ENCODE data around the gene DROSHA.

The DROSHA gene

DNA sequence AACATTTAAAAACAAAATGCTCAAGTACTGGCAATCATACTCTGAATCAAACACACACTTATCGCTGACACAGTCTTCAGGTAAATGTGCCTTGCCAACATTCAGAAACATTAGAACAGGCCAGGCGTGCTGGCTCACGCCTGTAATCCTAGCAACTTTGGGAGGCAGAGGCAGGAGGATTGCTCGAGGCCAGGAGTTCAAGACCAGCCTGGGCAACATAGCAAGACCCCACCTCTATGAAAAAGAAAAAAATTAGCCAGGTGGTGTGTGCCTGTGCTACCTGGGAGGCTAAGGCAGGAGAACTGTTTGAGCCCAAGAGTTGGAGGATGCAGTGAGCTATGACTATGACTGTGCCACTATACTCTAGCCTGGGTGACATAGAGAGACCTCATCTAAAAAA is 20.6 kb downstream of the DROSHA start:
- H3K9ac ChIP-seq (ENCODE audit: low read depth, low read length), result no peak overlapping the region
- no peak overlapping the region for H2AFZ ChIP-seq (ENCODE audit: low read depth, low read length)
- H3K27ac ChIP-seq (ENCODE audit: low read length), result no peak overlapping the region
- H3K9me3 ChIP-seq (ENCODE audit: insufficient read depth, low read length, severe bottlenecking), result no peaks in the 10 kb centered on the region
- ATAC-seq (ENCODE audit: insufficient read depth, low read depth), result no peak
- no peaks in the 10 kb centered on the region for H3K27me3 ChIP-seq (ENCODE audit: insufficient read depth, low read length, poor library complexity)
- TF ChIP-seq EZH2 (IDR thresholded peaks at IDR 0.05; ENCODE audit: borderline replicate concordance, low read depth, low read length, severe bottlenecking), result no peak
- TF ChIP-seq, protein P1, sequence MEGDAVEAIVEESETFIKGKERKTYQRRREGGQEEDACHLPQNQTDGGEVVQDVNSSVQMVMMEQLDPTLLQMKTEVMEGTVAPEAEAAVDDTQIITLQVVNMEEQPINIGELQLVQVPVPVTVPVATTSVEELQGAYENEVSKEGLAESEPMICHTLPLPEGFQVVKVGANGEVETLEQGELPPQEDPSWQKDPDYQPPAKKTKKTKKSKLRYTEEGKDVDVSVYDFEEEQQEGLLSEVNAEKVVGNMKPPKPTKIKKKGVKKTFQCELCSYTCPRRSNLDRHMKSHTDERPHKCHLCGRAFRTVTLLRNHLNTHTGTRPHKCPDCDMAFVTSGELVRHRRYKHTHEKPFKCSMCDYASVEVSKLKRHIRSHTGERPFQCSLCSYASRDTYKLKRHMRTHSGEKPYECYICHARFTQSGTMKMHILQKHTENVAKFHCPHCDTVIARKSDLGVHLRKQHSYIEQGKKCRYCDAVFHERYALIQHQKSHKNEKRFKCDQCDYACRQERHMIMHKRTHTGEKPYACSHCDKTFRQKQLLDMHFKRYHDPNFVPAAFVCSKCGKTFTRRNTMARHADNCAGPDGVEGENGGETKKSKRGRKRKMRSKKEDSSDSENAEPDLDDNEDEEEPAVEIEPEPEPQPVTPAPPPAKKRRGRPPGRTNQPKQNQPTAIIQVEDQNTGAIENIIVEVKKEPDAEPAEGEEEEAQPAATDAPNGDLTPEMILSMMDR (IDR thresholded peaks at IDR 0.05; ENCODE audit: borderline replicate concordance, extremely low read depth, low read length, poor library complexity, severe bottlenecking), result no peak
- no peaks in the 10 kb centered on the region for H3K4me1 ChIP-seq (ENCODE audit: insufficient read depth, low read length)
- DNase-seq, result no peak
- no peaks in the 10 kb centered on the region for H3K79me2 ChIP-seq (ENCODE audit: insufficient read depth, low read length)
- no peaks in the 10 kb centered on the region for H4K20me1 ChIP-seq (ENCODE audit: insufficient read depth, low read length)
- H3K36me3 ChIP-seq (ENCODE audit: insufficient read depth, low read length), result peaks cover 91% of the 10 kb centered on the region
- no peak overlapping the region for H3K4me3 ChIP-seq (ENCODE audit: low read depth in 1 of 2, low read length in 2 of 2)
- H3K4me2 ChIP-seq (ENCODE audit: insufficient read depth, low read length), result no peak overlapping the region

DNA sequence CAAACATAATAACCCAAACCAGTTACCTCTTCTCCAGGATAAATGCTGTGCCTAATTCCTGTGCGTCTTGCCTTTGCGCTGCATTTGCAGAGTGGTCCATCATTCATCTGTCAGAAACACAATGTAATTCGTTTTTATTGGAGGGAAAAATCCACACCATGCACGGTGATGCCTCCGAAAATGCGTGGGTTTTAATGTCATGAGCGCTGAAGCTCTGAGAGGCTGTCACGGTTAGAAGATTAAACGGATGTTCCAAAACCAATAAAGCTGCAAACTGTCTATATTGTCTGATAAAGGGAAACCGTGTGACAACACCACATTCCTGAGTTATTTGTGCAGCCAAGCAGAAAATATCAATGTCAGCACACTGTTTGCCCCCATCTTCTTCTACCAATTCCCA is 27.4 kb downstream of the DROSHA start:
- H3K27me3 ChIP-seq (ENCODE audit: insufficient read depth, low read length, poor library complexity), result no peaks in the 10 kb centered on the region
- H3K9ac ChIP-seq (ENCODE audit: low read depth, low read length), result no peak overlapping the region
- H3K9me3 ChIP-seq (ENCODE audit: insufficient read depth, low read length, severe bottlenecking), result no peaks in the 10 kb centered on the region
- H3K36me3 ChIP-seq (ENCODE audit: insufficient read depth, low read length), result peaks cover 91% of the 10 kb centered on the region
- TF ChIP-seq EZH2 (IDR thresholded peaks at IDR 0.05; ENCODE audit: borderline replicate concordance, low read depth, low read length, severe bottlenecking), result no peak
- TF ChIP-seq, protein P1 (IDR thresholded peaks at IDR 0.05; ENCODE audit: borderline replicate concordance, extremely low read depth, low read length, poor library complexity, severe bottlenecking), result no peak
- H2AFZ ChIP-seq (ENCODE audit: low read depth, low read length), result no peak overlapping the region
- no peak for ATAC-seq (ENCODE audit: insufficient read depth, low read depth)
- no peaks in the 10 kb centered on the region for H4K20me1 ChIP-seq (ENCODE audit: insufficient read depth, low read length)
- H3K4me2 ChIP-seq (ENCODE audit: insufficient read depth, low read length), result no peak overlapping the region
- no peak for DNase-seq
- H3K27ac ChIP-seq (ENCODE audit: low read length), result no peak overlapping the region
- no peaks in the 10 kb centered on the region for H3K79me2 ChIP-seq (ENCODE audit: insufficient read depth, low read length)
- no peak overlapping the region for H3K4me3 ChIP-seq (ENCODE audit: low read depth in 1 of 2, low read length in 2 of 2)
- no peaks in the 10 kb centered on the region for H3K4me1 ChIP-seq (ENCODE audit: insufficient read depth, low read length)

DNA sequence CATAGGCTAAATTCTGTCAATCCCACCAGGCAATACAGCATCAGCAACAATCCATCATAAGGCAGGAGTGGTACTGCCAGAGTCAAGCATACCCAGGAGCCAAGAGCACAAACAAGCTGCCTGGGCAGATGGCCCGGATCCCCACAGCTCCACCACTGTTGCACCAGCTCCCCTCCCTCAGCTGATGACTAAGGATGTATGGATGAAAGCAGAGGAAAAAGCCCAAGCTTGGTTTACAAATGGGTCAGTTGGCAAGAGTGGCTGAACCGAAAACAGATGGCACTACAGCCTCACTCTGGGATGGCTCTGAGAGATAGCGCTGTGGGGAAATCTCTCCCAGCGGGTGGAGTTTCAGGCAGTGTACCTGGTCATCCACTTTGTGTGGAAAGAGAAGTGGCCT is 29.4 kb downstream of the DROSHA start:
- no peak overlapping the region for H2AFZ ChIP-seq (ENCODE audit: low read depth, low read length)
- no peak overlapping the region for H3K27ac ChIP-seq (ENCODE audit: low read length)
- H3K4me3 ChIP-seq (ENCODE audit: low read depth in 1 of 2, low read length in 2 of 2), result no peak overlapping the region
- ATAC-seq (ENCODE audit: insufficient read depth, low read depth) (no peak), DNase-seq (no peak)
- H3K27me3 ChIP-seq (ENCODE audit: insufficient read depth, low read length, poor library complexity), result no peaks in the 10 kb centered on the region
- H3K79me2 ChIP-seq (ENCODE audit: insufficient read depth, low read length), result no peaks in the 10 kb centered on the region
- H3K9me3 ChIP-seq (ENCODE audit: insufficient read depth, low read length, severe bottlenecking), result no peaks in the 10 kb centered on the region
- H3K4me2 ChIP-seq (ENCODE audit: insufficient read depth, low read length), result no peak overlapping the region
- TF ChIP-seq EZH2 (IDR thresholded peaks at IDR 0.05; ENCODE audit: borderline replicate concordance, low read depth, low read length, severe bottlenecking), result no peak
- TF ChIP-seq, protein P1 (IDR thresholded peaks at IDR 0.05; ENCODE audit: borderline replicate concordance, extremely low read depth, low read length, poor library complexity, severe bottlenecking), result no peak
- no peaks in the 10 kb centered on the region for H3K4me1 ChIP-seq (ENCODE audit: insufficient read depth, low read length)
- peaks cover 96% of the 10 kb centered on the region for H3K36me3 ChIP-seq (ENCODE audit: insufficient read depth, low read length)
- no peaks in the 10 kb centered on the region for H4K20me1 ChIP-seq (ENCODE audit: insufficient read depth, low read length)
- H3K9ac ChIP-seq (ENCODE audit: low read depth, low read length), result no peak overlapping the region

DNA sequence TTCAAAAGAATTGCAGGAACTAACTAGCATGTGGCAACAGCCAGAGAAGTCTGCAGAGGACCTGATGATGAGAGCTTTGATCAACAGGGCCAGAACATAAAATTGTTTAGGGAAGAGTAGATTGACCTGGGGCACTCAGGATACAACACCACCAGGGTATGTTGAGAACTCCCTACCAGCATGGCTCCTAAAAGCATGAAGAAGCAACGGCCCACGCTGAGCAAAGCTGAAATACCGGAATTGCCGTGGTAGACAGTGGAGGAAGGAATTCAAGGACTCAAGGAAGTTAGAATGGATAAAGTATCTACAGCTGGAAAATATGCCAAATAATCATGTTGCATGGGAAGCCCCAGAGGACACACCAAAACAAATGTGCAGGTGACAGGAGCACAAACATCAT is 31.6 kb downstream of the DROSHA start:
- Histone ChIP-seq H3K79me2 (ENCODE audit: insufficient read depth, low read length) (no peaks in the 10 kb centered on the region), H3K9ac (ENCODE audit: low read depth, low read length) (no peak overlapping the region), H3K36me3 (ENCODE audit: insufficient read depth, low read length) (peaks cover 98% of the 10 kb centered on the region), H3K4me3 (ENCODE audit: low read depth in 1 of 2, low read length in 2 of 2) (no peak overlapping the region), H3K9me3 (ENCODE audit: insufficient read depth, low read length, severe bottlenecking) (no peaks in the 10 kb centered on the region), H2AFZ (ENCODE audit: low read depth, low read length) (no peak overlapping the region), H4K20me1 (ENCODE audit: insufficient read depth, low read length) (no peaks in the 10 kb centered on the region), H3K4me1 (ENCODE audit: insufficient read depth, low read length) (no peaks in the 10 kb centered on the region), H3K27me3 (ENCODE audit: insufficient read depth, low read length, poor library complexity) (no peaks in the 10 kb centered on the region), H3K4me2 (ENCODE audit: insufficient read depth, low read length) (no peak overlapping the region), H3K27ac (ENCODE audit: low read length) (no peak overlapping the region)
- ATAC-seq (ENCODE audit: insufficient read depth, low read depth) (no peak), DNase-seq (no peak)
- TF ChIP-seq EZH2 (IDR thresholded peaks at IDR 0.05; ENCODE audit: borderline replicate concordance, low read depth, low read length, severe bottlenecking), result no peak
- TF ChIP-seq, protein P1 (IDR thresholded peaks at IDR 0.05; ENCODE audit: borderline replicate concordance, extremely low read depth, low read length, poor library complexity, severe bottlenecking), result no peak

Measured in DND-41 (cell line).